ENCODE results near the gene CTIF. TPM values are rescaled to one million over a fixed set of nuclear protein-coding genes. Genes with fewer than 3 reads are reported as not detected.

CTIF gene
- polyA plus RNA-seq, 1 donor from 2014 or later: 50.2 TPM

DNA sequence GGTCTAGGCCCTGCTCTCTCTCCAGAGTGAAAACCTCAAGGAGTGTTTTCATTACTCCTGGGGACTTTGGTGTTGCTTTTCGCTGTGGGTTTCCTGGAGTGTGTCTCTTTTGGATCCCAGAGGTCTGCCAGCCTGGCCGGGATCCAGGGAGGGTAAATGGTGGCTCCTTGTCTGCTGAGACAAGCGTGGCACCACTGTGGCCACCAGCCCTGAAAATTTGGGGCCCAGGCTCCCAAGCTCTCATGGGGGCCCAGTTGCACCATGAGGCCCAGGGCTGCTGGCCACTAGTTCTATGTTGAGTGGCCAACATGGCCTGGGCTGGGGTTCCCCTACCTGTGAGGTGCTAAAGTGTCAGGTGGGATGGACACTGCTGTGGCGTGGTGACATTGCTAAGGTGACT lies 144.8 kb downstream of the CTIF start (continued):
- TF ChIP-seq EZH2 (IDR thresholded peaks at IDR 0.05; ENCODE audit: borderline replicate concordance, insufficient read depth, low read length, poor library complexity, severe bottlenecking) (no peak), TAF1 (IDR thresholded peaks at IDR 0.05; ENCODE audit: low read depth) (no peak)

DNA sequence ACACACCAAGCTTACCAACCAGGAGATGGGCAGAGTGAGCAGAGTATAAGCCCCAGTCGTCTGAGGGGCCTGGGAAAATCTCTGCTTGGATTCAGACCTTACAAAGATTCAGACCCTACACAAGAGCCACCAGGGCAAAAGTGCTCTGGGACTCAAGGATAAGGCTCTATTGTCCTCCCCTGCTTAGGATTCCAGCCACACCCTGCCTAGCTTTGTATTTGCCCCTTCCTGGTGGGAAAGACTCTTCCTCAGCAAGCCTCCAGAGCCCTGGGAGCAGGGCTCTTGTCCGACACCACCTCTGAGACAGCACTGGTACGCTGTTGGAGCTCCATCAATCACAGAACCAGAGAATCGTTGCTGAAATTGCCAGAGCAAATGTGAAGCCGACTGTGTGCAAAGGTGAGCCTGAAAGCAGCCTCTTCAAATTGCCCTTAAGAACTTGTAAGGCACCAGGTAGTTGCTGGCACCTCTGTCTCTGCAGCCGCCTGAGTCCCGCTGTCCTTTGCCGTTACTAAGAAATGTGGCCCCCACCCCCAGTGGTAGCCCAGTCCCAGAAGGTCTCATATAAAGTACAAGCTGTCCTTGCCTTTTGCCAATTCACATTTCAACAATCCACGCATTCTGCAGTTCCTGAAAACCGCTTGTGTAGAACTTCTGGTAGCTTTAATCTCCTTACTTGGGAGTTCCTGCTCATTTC lies 148.7 kb downstream of the CTIF start:
- no peak overlapping the region for H3K27ac ChIP-seq (ENCODE audit: low read length)
- H3K9me3 ChIP-seq (ENCODE audit: low read length): no peaks in the 10 kb centered on the region
- H3K27me3 ChIP-seq (ENCODE audit: insufficient read depth, low read depth, low read length): no peaks in the 10 kb centered on the region
- H3F3A ChIP-seq (ENCODE audit: insufficient read depth, low read length, poor library complexity, severe bottlenecking): no peaks in the 10 kb centered on the region
- TF ChIP-seq RAD21 (conservative IDR thresholded peaks at IDR 0.05): no peak
- TF ChIP-seq EP300 (conservative IDR thresholded peaks at IDR 0.05; ENCODE audit: poor library complexity, severe bottlenecking): no peak
- TF ChIP-seq SMC3 (conservative IDR thresholded peaks at IDR 0.05; ENCODE audit: poor library complexity): no peak
- no peak for TF ChIP-seq TAF1 (IDR thresholded peaks at IDR 0.05; ENCODE audit: low read depth)
- no peak for TF ChIP-seq MXI1 (conservative IDR thresholded peaks at IDR 0.05; ENCODE audit: poor library complexity, severe bottlenecking)
- TF ChIP-seq POLR2AphosphoS5 (IDR thresholded peaks at IDR 0.05): no peak
- TF ChIP-seq, protein P1, sequence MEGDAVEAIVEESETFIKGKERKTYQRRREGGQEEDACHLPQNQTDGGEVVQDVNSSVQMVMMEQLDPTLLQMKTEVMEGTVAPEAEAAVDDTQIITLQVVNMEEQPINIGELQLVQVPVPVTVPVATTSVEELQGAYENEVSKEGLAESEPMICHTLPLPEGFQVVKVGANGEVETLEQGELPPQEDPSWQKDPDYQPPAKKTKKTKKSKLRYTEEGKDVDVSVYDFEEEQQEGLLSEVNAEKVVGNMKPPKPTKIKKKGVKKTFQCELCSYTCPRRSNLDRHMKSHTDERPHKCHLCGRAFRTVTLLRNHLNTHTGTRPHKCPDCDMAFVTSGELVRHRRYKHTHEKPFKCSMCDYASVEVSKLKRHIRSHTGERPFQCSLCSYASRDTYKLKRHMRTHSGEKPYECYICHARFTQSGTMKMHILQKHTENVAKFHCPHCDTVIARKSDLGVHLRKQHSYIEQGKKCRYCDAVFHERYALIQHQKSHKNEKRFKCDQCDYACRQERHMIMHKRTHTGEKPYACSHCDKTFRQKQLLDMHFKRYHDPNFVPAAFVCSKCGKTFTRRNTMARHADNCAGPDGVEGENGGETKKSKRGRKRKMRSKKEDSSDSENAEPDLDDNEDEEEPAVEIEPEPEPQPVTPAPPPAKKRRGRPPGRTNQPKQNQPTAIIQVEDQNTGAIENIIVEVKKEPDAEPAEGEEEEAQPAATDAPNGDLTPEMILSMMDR (IDR thresholded peaks at IDR 0.05; ENCODE audit: poor library complexity, severe bottlenecking): no peak
- TF ChIP-seq, protein P2, sequence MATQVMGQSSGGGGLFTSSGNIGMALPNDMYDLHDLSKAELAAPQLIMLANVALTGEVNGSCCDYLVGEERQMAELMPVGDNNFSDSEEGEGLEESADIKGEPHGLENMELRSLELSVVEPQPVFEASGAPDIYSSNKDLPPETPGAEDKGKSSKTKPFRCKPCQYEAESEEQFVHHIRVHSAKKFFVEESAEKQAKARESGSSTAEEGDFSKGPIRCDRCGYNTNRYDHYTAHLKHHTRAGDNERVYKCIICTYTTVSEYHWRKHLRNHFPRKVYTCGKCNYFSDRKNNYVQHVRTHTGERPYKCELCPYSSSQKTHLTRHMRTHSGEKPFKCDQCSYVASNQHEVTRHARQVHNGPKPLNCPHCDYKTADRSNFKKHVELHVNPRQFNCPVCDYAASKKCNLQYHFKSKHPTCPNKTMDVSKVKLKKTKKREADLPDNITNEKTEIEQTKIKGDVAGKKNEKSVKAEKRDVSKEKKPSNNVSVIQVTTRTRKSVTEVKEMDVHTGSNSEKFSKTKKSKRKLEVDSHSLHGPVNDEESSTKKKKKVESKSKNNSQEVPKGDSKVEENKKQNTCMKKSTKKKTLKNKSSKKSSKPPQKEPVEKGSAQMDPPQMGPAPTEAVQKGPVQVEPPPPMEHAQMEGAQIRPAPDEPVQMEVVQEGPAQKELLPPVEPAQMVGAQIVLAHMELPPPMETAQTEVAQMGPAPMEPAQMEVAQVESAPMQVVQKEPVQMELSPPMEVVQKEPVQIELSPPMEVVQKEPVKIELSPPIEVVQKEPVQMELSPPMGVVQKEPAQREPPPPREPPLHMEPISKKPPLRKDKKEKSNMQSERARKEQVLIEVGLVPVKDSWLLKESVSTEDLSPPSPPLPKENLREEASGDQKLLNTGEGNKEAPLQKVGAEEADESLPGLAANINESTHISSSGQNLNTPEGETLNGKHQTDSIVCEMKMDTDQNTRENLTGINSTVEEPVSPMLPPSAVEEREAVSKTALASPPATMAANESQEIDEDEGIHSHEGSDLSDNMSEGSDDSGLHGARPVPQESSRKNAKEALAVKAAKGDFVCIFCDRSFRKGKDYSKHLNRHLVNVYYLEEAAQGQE (IDR thresholded peaks at IDR 0.05; ENCODE audit: borderline replicate concordance): no peak
- TF ChIP-seq EZH2 (IDR thresholded peaks at IDR 0.05; ENCODE audit: borderline replicate concordance, insufficient read depth, low read length, poor library complexity, severe bottlenecking): no peak
- H3K9me2 ChIP-seq (ENCODE audit: insufficient read depth, low read length): no peaks in the 10 kb centered on the region
- peaks cover 2% of the 10 kb centered on the region for H3K36me3 ChIP-seq (ENCODE audit: insufficient read depth, low read length)
- no peak overlapping the region for H3K9ac ChIP-seq (ENCODE audit: low read length)
- H3K79me2 ChIP-seq (replicated peaks; ENCODE audit: insufficient read depth, low read length): no peaks in the 10 kb centered on the region
- H4K20me1 ChIP-seq (ENCODE audit: insufficient read depth): no peaks in the 10 kb centered on the region
- no peak overlapping the region for H2AFZ ChIP-seq (ENCODE audit: low read depth, low read length)
- no peak overlapping the region for H3K4me2 ChIP-seq (ENCODE audit: low read length)
- no peak overlapping the region for H3K4me3 ChIP-seq (ENCODE audit: low read length)

GRCh38 chr18:48688961-48689360 lies 150.1 kb downstream of the CTIF start:
- H3K4me3 ChIP-seq (ENCODE audit: low read length): no peak overlapping the region
- no peaks in the 10 kb centered on the region for H3K9me2 ChIP-seq (ENCODE audit: insufficient read depth, low read length)
- no peak overlapping the region for H3K27ac ChIP-seq (ENCODE audit: low read length)
- peaks cover 5% of the 10 kb centered on the region for H3K36me3 ChIP-seq (ENCODE audit: insufficient read depth, low read length)
- no peaks in the 10 kb centered on the region for H4K20me1 ChIP-seq (ENCODE audit: insufficient read depth)
- H3F3A ChIP-seq (ENCODE audit: insufficient read depth, low read length, poor library complexity, severe bottlenecking): no peaks in the 10 kb centered on the region
- no peak overlapping the region for H3K9ac ChIP-seq (ENCODE audit: low read length)
- no peak overlapping the region for H3K4me2 ChIP-seq (ENCODE audit: low read length)
- H3K27me3 ChIP-seq (ENCODE audit: insufficient read depth, low read depth, low read length): no peaks in the 10 kb centered on the region
- no peak for TF ChIP-seq TAF1 (IDR thresholded peaks at IDR 0.05; ENCODE audit: low read depth)
- no peak for TF ChIP-seq MXI1 (conservative IDR thresholded peaks at IDR 0.05; ENCODE audit: poor library complexity, severe bottlenecking)
- TF ChIP-seq POLR2AphosphoS5 (IDR thresholded peaks at IDR 0.05): no peak
- no peak for TF ChIP-seq SMC3 (conservative IDR thresholded peaks at IDR 0.05; ENCODE audit: poor library complexity)
- TF ChIP-seq, protein P2 (IDR thresholded peaks at IDR 0.05; ENCODE audit: borderline replicate concordance): no peak
- no peak for TF ChIP-seq EZH2 (IDR thresholded peaks at IDR 0.05; ENCODE audit: borderline replicate concordance, insufficient read depth, low read length, poor library complexity, severe bottlenecking)
- TF ChIP-seq RAD21 (conservative IDR thresholded peaks at IDR 0.05): no peak
- TF ChIP-seq, protein P1 (IDR thresholded peaks at IDR 0.05; ENCODE audit: poor library complexity, severe bottlenecking): no peak
- no peak for TF ChIP-seq EP300 (conservative IDR thresholded peaks at IDR 0.05; ENCODE audit: poor library complexity, severe bottlenecking)
- no peaks in the 10 kb centered on the region for H3K79me2 ChIP-seq (replicated peaks; ENCODE audit: insufficient read depth, low read length)
- H3K9me3 ChIP-seq (ENCODE audit: low read length): no peaks in the 10 kb centered on the region
- no peak overlapping the region for H2AFZ ChIP-seq (ENCODE audit: low read depth, low read length)

Measured in neural cell (in vitro differentiated cells).